HepG2 (cell line): ENCODE measurements around the gene KTN1. TPM values are rescaled to one million over a fixed set of nuclear protein-coding genes. Genes with fewer than 3 reads are reported as not detected.
A peak's percentile ranks its signal among the peaks of the same experiment; 100 is the strongest.

Source experiments
- ATAC-seq: fragments of 200-7000 bp; cut with Tn5 transposase; 3 replicates; pipeline ENCODE4 v1.9.1; 2020; ENCODE audit warnings: mild to moderate bottlenecking, moderate library complexity
- BruUV-seq: library from RNA; stranded (reverse); fragments of 400-500 nt; replicated peaks from 2 replicates; lab custom pipeline; 2021; lab: Mats Ljungman, UMichigan
- CTCF ChIA-PET: fragments of 300-600 bp; formaldehyde crosslinking; extraction: SDS; loops from one replicate; lab custom pipeline; 2021; ENCODE audit warnings: low total read pairs, inconsistent platforms, low intra/inter-chr PET ratio; lab: Yijun Ruan, JAX
- POLR2A ChIA-PET: fragments of 350-600 bp; sonication (Branson Sonifier 250); formaldehyde crosslinking; loops from one replicate; lab custom pipeline; 2020; ENCODE audit warnings: antibody characterized with exemption, inconsistent platforms; lab: Yijun Ruan, JAX
- DNase-seq: peaks from one replicate; pipeline ENCODE4 v3.0.0-alpha.2; 2015; ENCODE audit warnings: low spot score
- FAIRE-seq: peaks from 3 replicates; lab custom pipeline; 2011; peaks lifted over from hg19 to GRCh38; lab: Jason Lieb, UNC
- H2AFZ ChIP-seq: one replicate; pipeline ENCODE4 v1.6.1; 2011; ENCODE audit warnings: low read length, inconsistent platforms
- H3K27ac ChIP-seq: fragments of 300-600 bp; 3 replicates; pipeline ENCODE4 v1.8.0; 2011; ENCODE audit warnings: mixed run types, mild to moderate bottlenecking, mixed read lengths, low read length, inconsistent platforms; ENCODE audit not compliant: insufficient read depth; ENCODE audit errors: extremely low read length
- H3K27me3 ChIP-seq, 2 experiments: fragments of 200-600 bp in 1 of 2; 2 replicates in 1 of 2; 3 replicates in 1 of 2; pipeline versions ENCODE4 v1.6.0 to v1.8.0; 2011; ENCODE audit warnings: low read length in 2 of 2, mild to moderate bottlenecking in 2 of 2, moderate library complexity in 2 of 2, inconsistent platforms in 1 of 2; ENCODE audit not compliant: insufficient read depth in 2 of 2, control insufficient read depth in 1 of 2
- H3K36me3 ChIP-seq, 2 experiments: fragments of 200-600 bp in 1 of 2; replicated peaks in 1 of 2; 2 replicates in 1 of 2; 3 replicates in 1 of 2; pipeline versions ENCODE4 v1.5.1 to v1.8.0; 2011; ENCODE audit warnings: low read length in 2 of 2, inconsistent platforms in 1 of 2; ENCODE audit not compliant: insufficient read depth in 2 of 2, control insufficient read depth in 1 of 2
- H3K4me1 ChIP-seq: 2 replicates; pipeline ENCODE4 v1.5.1; 2012; ENCODE audit warnings: low read length, inconsistent platforms; ENCODE audit not compliant: insufficient read depth
- H3K4me2 ChIP-seq: 2 replicates; pipeline ENCODE4 v1.6.0; 2011; ENCODE audit warnings: low read depth, low read length, inconsistent platforms
- H3K4me3 ChIP-seq, 3 experiments: fragments of 200-600 bp in 1 of 3; sonication (generic), shearing (Covaris generic) in 1 of 3; replicated peaks in 1 of 3; 2 replicates each; pipeline ENCODE4 v1.5.1; 2011 to 2016; ENCODE audit warnings: low read length in 3 of 3, inconsistent platforms in 2 of 3, low read depth in 2 of 3, mild to moderate bottlenecking in 2 of 3, control low read depth in 1 of 3, mixed read lengths in 1 of 3; ENCODE audit not compliant: insufficient read depth in 1 of 3
- H3K79me2 ChIP-seq: one replicate; pipeline ENCODE4 v1.6.1; 2011; ENCODE audit warnings: low read length, inconsistent platforms; ENCODE audit not compliant: insufficient read depth
- H3K9ac ChIP-seq: 2 replicates; pipeline ENCODE4 v1.6.0; 2011; ENCODE audit warnings: mild to moderate bottlenecking, low read depth, low read length, inconsistent platforms; ENCODE audit not compliant: insufficient read depth
- H3K9me3 ChIP-seq: 2 replicates; pipeline ENCODE4 v1.5.1; 2012; ENCODE audit warnings: mild to moderate bottlenecking, low read length
- H4K20me1 ChIP-seq: 2 replicates; pipeline ENCODE4 v1.6.0; 2011; ENCODE audit warnings: inconsistent platforms, mild to moderate bottlenecking, low read length, moderate library complexity; ENCODE audit not compliant: insufficient read depth
- CBX2 ChIP-seq, 2 experiments: fragments of 200-600 bp in 1 of 2; sonication (generic); formaldehyde crosslinking in 1 of 2; IDR thresholded peaks; 2 replicates each; pipeline versions ENCODE4 v1.7.0 to v1.8.1; 2018 to 2022; ENCODE audit warnings: low read depth in 2 of 2, low read length in 1 of 2, mild to moderate bottlenecking in 1 of 2, missing genetic modification reagents in 1 of 2
- EZH2 ChIP-seq: conservative IDR thresholded peaks from 2 replicates; pipeline ENCODE4 v1.6.1; 2012; ENCODE audit warnings: mild to moderate bottlenecking, low read depth, low read length, moderate library complexity
- KMT2B ChIP-seq: IDR thresholded peaks from 2 replicates; pipeline ENCODE4 v1.6.1; 2016; ENCODE audit warnings: missing genetic modification reagents, missing compliant biosample characterization
- PHF20 ChIP-seq: sonication (generic); formaldehyde crosslinking; IDR thresholded peaks from 2 replicates; pipeline ENCODE4 v1.5.0; 2020; ENCODE audit warnings: mild to moderate bottlenecking, missing genetic modification reagents
- RBFOX2 ChIP-seq: fragments of 200-400 bp; formaldehyde crosslinking; IDR thresholded peaks from 2 replicates; pipeline ENCODE4 v1.6.1; 2017; ENCODE audit warnings: low read depth, mild to moderate bottlenecking, low read length
- ZNF138 ChIP-seq: sonication (generic); formaldehyde crosslinking; IDR thresholded peaks from 2 replicates; pipeline ENCODE4 v1.5.0; 2020; ENCODE audit warnings: mild to moderate bottlenecking, low read depth, missing genetic modification reagents
- ZNF598 ChIP-seq: sonication (generic); formaldehyde crosslinking; IDR thresholded peaks from 2 replicates; pipeline ENCODE4 v1.5.1; 2020; ENCODE audit warnings: mild to moderate bottlenecking, missing genetic modification reagents, borderline replicate concordance
- ZSCAN22 ChIP-seq: sonication (generic); formaldehyde crosslinking; IDR thresholded peaks from 2 replicates; pipeline ENCODE4 v1.4.0; 2020; ENCODE audit warnings: mild to moderate bottlenecking, missing genetic modification reagents
- WGBS: methylation state at CpG from one replicate; pipeline ENCODE4 v1.1.6; 2017; ENCODE audit warnings: low lambda C conversion rate; 5-methylcytosine and 5-hydroxymethylcytosine counted together
- in situ Hi-C: cut with HindIII; loops from 2 replicates; pipeline ENCODE4 v1.10.0; 2017; ENCODE audit warnings: low pct_unique_long_range_greater_than_20kb; ENCODE audit not compliant: extremely low pct_ligation_motif_present
- intact Hi-C: fragments of 100-400 bp; cut with micrococcal nuclease; formaldehyde crosslinking; loops from one replicate; pipeline ENCODE4 v1.10.0; 2022; ENCODE audit not compliant: unreplicated experiment
- polyA plus RNA-seq, 8 experiments: library from polyadenylated mRNA; depleted of rRNA in 3 of 8; stranded (reverse) in 7 of 8; unstranded in 1 of 8; fragments of >200 nt; fragmentation: Illumina TruSeq in 4 of 8; extraction: Trizol in 4 of 8; gene quantifications; 2 replicates each; pipeline versions ENCODE4 v1.2.1 to v1.2.3, GENCODE V29; 2011 to 2016; ENCODE audit warnings: low read depth in 4 of 8, missing spikeins in 1 of 8, mixed read lengths in 1 of 8; ENCODE audit not compliant: insufficient read depth in 1 of 8
- total RNA-seq, 5 experiments: library from RNA; depleted of rRNA; stranded (reverse); fragments of >200 nt; fragmentation: Illumina TruSeq; extraction: Trizol; gene quantifications; 2 replicates each; pipeline ENCODE4 v1.2.3, GENCODE V29; 2016; ENCODE audit warnings: low read depth in 1 of 5
- TF ChIP-seq, protein P1 (sequence below): sonication (generic); formaldehyde crosslinking; IDR thresholded peaks from 2 replicates; pipeline ENCODE4 v1.4.0; 2020; ENCODE audit warnings: mild to moderate bottlenecking, missing genetic modification reagents, borderline replicate concordance

KTN1 gene
- total and polyA plus RNA-seq, 2 of the 13 experiments (the other 11 are each of a cell fraction or from before 2014, with no cell fraction given), result 60.6 to 169 TPM

- TF ChIP-seq ZNF138 (CRISPR knock-in tag) (no peak), EZH2 (no peak), ZSCAN22 (CRISPR knock-in tag) (no peak), KMT2B (CRISPR knock-in tag) (no peak), CBX2 (IDR thresholded peaks at IDR 0.05; ENCODE audit: low read depth, low read length) (no peak), CBX2 (CRISPR knock-in tag; IDR thresholded peaks at IDR 0.05; ENCODE audit: low read depth) (no peak)
- no peaks in the 10 kb centered on the region for H3K9me3 ChIP-seq
- in situ Hi-C loops (no loop called here), intact Hi-C loops (loop anchor here (10.0 kb wide), 2 partner anchors 49 to 311 kb away; partner anchors contain the start of gene FBXO34)
- no TSS peak for BruUV-seq
- ATAC-seq (no peak), DNase-seq (no peak), FAIRE-seq (no peak)
- H3K9ac ChIP-seq, result no peak overlapping the region
- no peaks in the 10 kb centered on the region; a peak in 1 of 5 replicates for H3K27me3 ChIP-seq
- peaks cover 97% of the 10 kb centered on the region for H3K79me2 ChIP-seq
- no peak overlapping the region for H2AFZ ChIP-seq
- WGBS, result 98% methylated on average over 2 of the region's 2 CpGs
- CTCF ChIA-PET, result no interaction called here
- no peak overlapping the region for H3K4me3 ChIP-seq
- H3K27ac ChIP-seq, result no peak overlapping the region
- H3K4me1 ChIP-seq, result peaks cover 87% of the 10 kb centered on the region
- POLR2A ChIA-PET, result interaction anchor here (0.9 kb wide), 1 partner anchor 13 kb away, joined by 4 read pairs; no protein-coding TSS in a partner anchor
- H3K36me3 ChIP-seq, result peaks cover 0 to 2% of the 10 kb centered on the region in 2 experiments; a peak in 1 of 5 replicates
- no peak overlapping the region for H3K4me2 ChIP-seq
- H4K20me1 ChIP-seq, result peaks cover 79% of the 10 kb centered on the region
These were observed 5.8 kb downstream of the KTN1 start for GRCh38 chr14:55585854-55586253.

- Histone ChIP-seq H3K79me2 (peaks cover 97% of the 10 kb centered on the region), H2AFZ (no peak overlapping the region), H3K27ac (no peak overlapping the region), H3K9ac (no peak overlapping the region), H3K36me3 (peaks cover 0 to 2% of the 10 kb centered on the region in 2 experiments; a peak in 1 of 5 replicates), H4K20me1 (peaks cover 73% of the 10 kb centered on the region), H3K27me3 (no peaks in the 10 kb centered on the region; a peak in 1 of 5 replicates), H3K4me1 (peaks cover 91% of the 10 kb centered on the region), H3K9me3 (no peaks in the 10 kb centered on the region), H3K4me3 (no peak overlapping the region), H3K4me2 (no peak overlapping the region)
- ATAC-seq (no peak), DNase-seq (no peak), FAIRE-seq (no peak)
- in situ Hi-C loops, result no loop called here
- BruUV-seq, result no TSS peak
- 95% methylated on average over 2 of the region's 2 CpGs for WGBS
- CTCF ChIA-PET, result no interaction called here
- POLR2A ChIA-PET, result interaction anchor here (0.9 kb wide), 1 partner anchor 13 kb away, joined by 4 read pairs; no protein-coding TSS in a partner anchor
- TF ChIP-seq, protein P1, sequence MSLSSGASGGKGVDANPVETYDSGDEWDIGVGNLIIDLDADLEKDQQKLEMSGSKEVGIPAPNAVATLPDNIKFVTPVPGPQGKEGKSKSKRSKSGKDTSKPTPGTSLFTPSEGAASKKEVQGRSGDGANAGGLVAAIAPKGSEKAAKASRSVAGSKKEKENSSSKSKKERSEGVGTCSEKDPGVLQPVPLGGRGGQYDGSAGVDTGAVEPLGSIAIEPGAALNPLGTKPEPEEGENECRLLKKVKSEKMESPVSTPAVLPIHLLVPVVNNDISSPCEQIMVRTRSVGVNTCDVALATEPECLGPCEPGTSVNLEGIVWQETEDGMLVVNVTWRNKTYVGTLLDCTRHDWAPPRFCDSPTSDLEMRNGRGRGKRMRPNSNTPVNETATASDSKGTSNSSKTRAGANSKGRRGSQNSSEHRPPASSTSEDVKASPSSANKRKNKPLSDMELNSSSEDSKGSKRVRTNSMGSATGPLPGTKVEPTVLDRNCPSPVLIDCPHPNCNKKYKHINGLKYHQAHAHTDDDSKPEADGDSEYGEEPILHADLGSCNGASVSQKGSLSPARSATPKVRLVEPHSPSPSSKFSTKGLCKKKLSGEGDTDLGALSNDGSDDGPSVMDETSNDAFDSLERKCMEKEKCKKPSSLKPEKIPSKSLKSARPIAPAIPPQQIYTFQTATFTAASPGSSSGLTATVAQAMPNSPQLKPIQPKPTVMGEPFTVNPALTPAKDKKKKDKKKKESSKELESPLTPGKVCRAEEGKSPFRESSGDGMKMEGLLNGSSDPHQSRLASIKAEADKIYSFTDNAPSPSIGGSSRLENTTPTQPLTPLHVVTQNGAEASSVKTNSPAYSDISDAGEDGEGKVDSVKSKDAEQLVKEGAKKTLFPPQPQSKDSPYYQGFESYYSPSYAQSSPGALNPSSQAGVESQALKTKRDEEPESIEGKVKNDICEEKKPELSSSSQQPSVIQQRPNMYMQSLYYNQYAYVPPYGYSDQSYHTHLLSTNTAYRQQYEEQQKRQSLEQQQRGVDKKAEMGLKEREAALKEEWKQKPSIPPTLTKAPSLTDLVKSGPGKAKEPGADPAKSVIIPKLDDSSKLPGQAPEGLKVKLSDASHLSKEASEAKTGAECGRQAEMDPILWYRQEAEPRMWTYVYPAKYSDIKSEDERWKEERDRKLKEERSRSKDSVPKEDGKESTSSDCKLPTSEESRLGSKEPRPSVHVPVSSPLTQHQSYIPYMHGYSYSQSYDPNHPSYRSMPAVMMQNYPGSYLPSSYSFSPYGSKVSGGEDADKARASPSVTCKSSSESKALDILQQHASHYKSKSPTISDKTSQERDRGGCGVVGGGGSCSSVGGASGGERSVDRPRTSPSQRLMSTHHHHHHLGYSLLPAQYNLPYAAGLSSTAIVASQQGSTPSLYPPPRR, result no peak
- TF ChIP-seq RBFOX2 (0 out of 2 replicates have a peak, but pooled peaks have one; percentile 26), PHF20 (no peak), ZNF598 (CRISPR knock-in tag) (no peak)
- intact Hi-C loops, result loop anchor here (10.0 kb wide), 2 partner anchors 48 to 312 kb away; partner anchors contain the start of gene FBXO34
These were observed 6.4 kb downstream of the KTN1 start for GRCh38 chr14:55586411-55586810.
